SW480 (cell line): ENCODE measurements around the gene AADACL4.
A peak's percentile ranks its signal among the peaks of the same experiment; 100 is the strongest.

Experiments used
- DNase-seq: peaks from one replicate; pipeline ENCODE4 v3.0.0-alpha.2; 2016; ENCODE audit warnings: low spot score

Gene AADACL4

GRCh38 chr1:12643785-12644184, at the start of gene AADACL4:
Gene AADACL4 (plus strand): TSS chr1:12644085. CDS start chr1:12644547, 462 bp downstream.
- no peak for DNase-seq

GRCh38 chr1:12594490-12594889, 49.4 kb upstream of the AADACL4 start:
- no peak for DNase-seq

GRCh38 chr1:12594966-12595756, 48.7 kb upstream of the AADACL4 start:
- peak; percentile 73 for DNase-seq

GRCh38 chr1:12595757-12596006, 48.2 kb upstream of the AADACL4 start:
- DNase-seq: no peak

GRCh38 chr1:12596007-12596821, 47.7 kb upstream of the AADACL4 start:
- DNase-seq: peak; percentile 97

GRCh38 chr1:12597792-12598191, 46.1 kb upstream of the AADACL4 start:
- DNase-seq: no peak

GRCh38 chr1:12598974-12599373, 44.9 kb upstream of the AADACL4 start:
- no peak for DNase-seq

GRCh38 chr1:12599657-12600056, 44.2 kb upstream of the AADACL4 start:
- no peak for DNase-seq

- no peak for DNase-seq
Observed at GRCh38 chr1:12600335-12600734, 43.5 kb upstream of the AADACL4 start.

GRCh38 chr1:12600880-12601633, 42.8 kb upstream of the AADACL4 start:
- peak; percentile 71 for DNase-seq

- DNase-seq: peak; percentile 76
Observed at GRCh38 chr1:12601700-12602658, 41.9 kb upstream of the AADACL4 start.

- DNase-seq: no peak
Observed at GRCh38 chr1:12602659-12603024, 41.2 kb upstream of the AADACL4 start.

GRCh38 chr1:12603224-12603623, 40.7 kb upstream of the AADACL4 start:
- DNase-seq: no peak

- DNase-seq: peak; percentile 98
Observed at GRCh38 chr1:12604114-12604874, 39.6 kb upstream of the AADACL4 start.

- no peak for DNase-seq
Observed at GRCh38 chr1:12604986-12605385, 38.9 kb upstream of the AADACL4 start.

GRCh38 chr1:12607263-12607662, 36.6 kb upstream of the AADACL4 start:
- no peak for DNase-seq

GRCh38 chr1:12608311-12608957, 35.5 kb upstream of the AADACL4 start:
- DNase-seq: no peak

- DNase-seq: no peak
Observed at GRCh38 chr1:12609469-12610003, 34.3 kb upstream of the AADACL4 start.

GRCh38 chr1:12610305-12610935, 33.5 kb upstream of the AADACL4 start:
- DNase-seq: no peak

- no peak for DNase-seq
Observed at GRCh38 chr1:12610941-12611340, 32.9 kb upstream of the AADACL4 start.
